Occipital lobe (tissue), 3 donors: ENCODE results near the gene SIRT1. TPM values are rescaled to one million over a fixed set of nuclear protein-coding genes. Genes with fewer than 3 reads are reported as not detected.
"Not testable (repeated sequence)": the region's sequence is repeated elsewhere in the genome, so short reads cannot be mapped to it uniquely, and the experiment has no call there.

ENCODE experiments used
- DNase-seq: peaks from one replicate; lab custom pipeline; 2025; lab: John Stamatoyannopoulos, UW
- small RNA-seq: library from RNA; depleted of rRNA; stranded (forward); fragments of <200 nt; gene quantifications from one replicate; pipeline ENCODE3, GENCODE V24; 2014
- total RNA-seq: library from RNA; depleted of rRNA; stranded (reverse); fragments of >200 nt; gene quantifications from one replicate; pipeline ENCODE4 v1.2.3, GENCODE V29; 2014

The SIRT1 gene
- total RNA-seq, 1 donor from 2014 or later: 43.7 TPM

GRCh38 chr10:67955614-67956013 lies 71.2 kb downstream of the SIRT1 start:
- no peak for DNase-seq

GRCh38 chr10:67959839-67960476 lies 75.5 kb downstream of the SIRT1 start:
- no peak for DNase-seq

- DNase-seq: no peak
These were observed 81.0 kb downstream of the SIRT1 start for GRCh38 chr10:67965456-67965855.

GRCh38 chr10:67966035-67966434 lies 81.6 kb downstream of the SIRT1 start:
- DNase-seq: not testable (repeated sequence)

Small RNA genes within 50 kb of the gene (small RNA-seq; reads per million reads assigned to genes)
- not detected for gene RNU6-523P

Other genes starting within 250 kb of the SIRT1 start
- gene CTNNA3, start 188.5 kb upstream of the SIRT1 start, total RNA-seq: 1.7 TPM
- 1.7 TPM for gene DNAJC12, start 46.5 kb upstream of the SIRT1 start, total RNA-seq
- 96.1 TPM for gene HERC4, start 190.6 kb downstream of the SIRT1 start, total RNA-seq
- not detected for gene MYPN, start 224.8 kb downstream of the SIRT1 start, total RNA-seq